ENCODE measurements around the gene TMOD2.

- TF ChIP-seq, protein P1, sequence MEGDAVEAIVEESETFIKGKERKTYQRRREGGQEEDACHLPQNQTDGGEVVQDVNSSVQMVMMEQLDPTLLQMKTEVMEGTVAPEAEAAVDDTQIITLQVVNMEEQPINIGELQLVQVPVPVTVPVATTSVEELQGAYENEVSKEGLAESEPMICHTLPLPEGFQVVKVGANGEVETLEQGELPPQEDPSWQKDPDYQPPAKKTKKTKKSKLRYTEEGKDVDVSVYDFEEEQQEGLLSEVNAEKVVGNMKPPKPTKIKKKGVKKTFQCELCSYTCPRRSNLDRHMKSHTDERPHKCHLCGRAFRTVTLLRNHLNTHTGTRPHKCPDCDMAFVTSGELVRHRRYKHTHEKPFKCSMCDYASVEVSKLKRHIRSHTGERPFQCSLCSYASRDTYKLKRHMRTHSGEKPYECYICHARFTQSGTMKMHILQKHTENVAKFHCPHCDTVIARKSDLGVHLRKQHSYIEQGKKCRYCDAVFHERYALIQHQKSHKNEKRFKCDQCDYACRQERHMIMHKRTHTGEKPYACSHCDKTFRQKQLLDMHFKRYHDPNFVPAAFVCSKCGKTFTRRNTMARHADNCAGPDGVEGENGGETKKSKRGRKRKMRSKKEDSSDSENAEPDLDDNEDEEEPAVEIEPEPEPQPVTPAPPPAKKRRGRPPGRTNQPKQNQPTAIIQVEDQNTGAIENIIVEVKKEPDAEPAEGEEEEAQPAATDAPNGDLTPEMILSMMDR (IDR thresholded peaks at IDR 0.05), result no peak
- TF ChIP-seq POLR2A (IDR thresholded peaks at IDR 0.05) (no peak), POLR2AphosphoS5 (IDR thresholded peaks at IDR 0.05) (no peak)
Observed at GRCh38 chr15:51718219-51718618, 33.2 kb upstream of the TMOD2 start.
